ENCODE data around the gene RELN.

The RELN gene

GRCh38 chr7:103987451-103987850 lies 2.0 kb downstream of the RELN start:
- no peak overlapping the region for H3K4me2 ChIP-seq (ENCODE audit: low read length)
- no peaks in the 10 kb centered on the region for H3K9me2 ChIP-seq (ENCODE audit: low read depth, low read length)
- H3K36me3 ChIP-seq (ENCODE audit: insufficient read depth, low read length): no peaks in the 10 kb centered on the region
- no peaks in the 10 kb centered on the region for H3K9me3 ChIP-seq (ENCODE audit: low read length)
- H3K79me2 ChIP-seq (ENCODE audit: insufficient read depth, low read length): no peaks in the 10 kb centered on the region
- TF ChIP-seq EZH2 (IDR thresholded peaks at IDR 0.05; ENCODE audit: borderline replicate concordance, low read length): no peak
- no peak for TF ChIP-seq CTCF (IDR thresholded peaks at IDR 0.05; ENCODE audit: low read length)
- H3K4me1 ChIP-seq (ENCODE audit: insufficient read depth, low read length, severe bottlenecking): no peaks in the 10 kb centered on the region
- no peaks in the 10 kb centered on the region for H3F3A ChIP-seq (ENCODE audit: insufficient read depth, low read length)
- no peak overlapping the region for H3K27ac ChIP-seq (ENCODE audit: low read depth, low read length, poor library complexity, severe bottlenecking)
- no peaks in the 10 kb centered on the region for H4K20me1 ChIP-seq (ENCODE audit: insufficient read depth, low read length)
- no peak overlapping the region for H2AFZ ChIP-seq (ENCODE audit: low read length)
- no peaks in the 10 kb centered on the region for H3K27me3 ChIP-seq (ENCODE audit: insufficient read depth, low read length)
- no peak overlapping the region for H3K4me3 ChIP-seq (ENCODE audit: low read depth, low read length, poor library complexity, severe bottlenecking)
- H3K9ac ChIP-seq (ENCODE audit: low read length): no peak overlapping the region

- H3K4me3 ChIP-seq (ENCODE audit: low read depth, low read length, poor library complexity, severe bottlenecking): no peak overlapping the region
- no peak overlapping the region for H3K27ac ChIP-seq (ENCODE audit: low read depth, low read length, poor library complexity, severe bottlenecking)
- H3K79me2 ChIP-seq (ENCODE audit: insufficient read depth, low read length): no peaks in the 10 kb centered on the region
- H3K9ac ChIP-seq (ENCODE audit: low read length): no peak overlapping the region
- TF ChIP-seq CTCF (IDR thresholded peaks at IDR 0.05; ENCODE audit: low read length): no peak
- no peak for TF ChIP-seq EZH2 (IDR thresholded peaks at IDR 0.05; ENCODE audit: borderline replicate concordance, low read length)
- H3K36me3 ChIP-seq (ENCODE audit: insufficient read depth, low read length): no peaks in the 10 kb centered on the region
- no peaks in the 10 kb centered on the region for H3K4me1 ChIP-seq (ENCODE audit: insufficient read depth, low read length, severe bottlenecking)
- H3K4me2 ChIP-seq (ENCODE audit: low read length): no peak overlapping the region
- no peaks in the 10 kb centered on the region for H3F3A ChIP-seq (ENCODE audit: insufficient read depth, low read length)
- no peaks in the 10 kb centered on the region for H3K9me3 ChIP-seq (ENCODE audit: low read length)
- no peaks in the 10 kb centered on the region for H3K9me2 ChIP-seq (ENCODE audit: low read depth, low read length)
- H4K20me1 ChIP-seq (ENCODE audit: insufficient read depth, low read length): no peaks in the 10 kb centered on the region
- no peak overlapping the region for H2AFZ ChIP-seq (ENCODE audit: low read length)
- H3K27me3 ChIP-seq (ENCODE audit: insufficient read depth, low read length): no peaks in the 10 kb centered on the region
These were observed 3.8 kb downstream of the RELN start for GRCh38 chr7:103985565-103986126.

- H3K9me2 ChIP-seq (ENCODE audit: low read depth, low read length): no peaks in the 10 kb centered on the region
- H3K36me3 ChIP-seq (ENCODE audit: insufficient read depth, low read length): no peaks in the 10 kb centered on the region
- no peak for TF ChIP-seq EZH2 (IDR thresholded peaks at IDR 0.05; ENCODE audit: borderline replicate concordance, low read length)
- H3K27me3 ChIP-seq (ENCODE audit: insufficient read depth, low read length): no peaks in the 10 kb centered on the region
- H4K20me1 ChIP-seq (ENCODE audit: insufficient read depth, low read length): no peaks in the 10 kb centered on the region
- H3K27ac ChIP-seq (ENCODE audit: low read depth, low read length, poor library complexity, severe bottlenecking): no peak overlapping the region
- H3K4me1 ChIP-seq (ENCODE audit: insufficient read depth, low read length, severe bottlenecking): no peaks in the 10 kb centered on the region
- no peak overlapping the region for H3K9ac ChIP-seq (ENCODE audit: low read length)
- no peaks in the 10 kb centered on the region for H3K79me2 ChIP-seq (ENCODE audit: insufficient read depth, low read length)
- no peak overlapping the region for H3K4me3 ChIP-seq (ENCODE audit: low read depth, low read length, poor library complexity, severe bottlenecking)
- H3K4me2 ChIP-seq (ENCODE audit: low read length): no peak overlapping the region
- H3K9me3 ChIP-seq (ENCODE audit: low read length): no peaks in the 10 kb centered on the region
- no peaks in the 10 kb centered on the region for H3F3A ChIP-seq (ENCODE audit: insufficient read depth, low read length)
- no peak overlapping the region for H2AFZ ChIP-seq (ENCODE audit: low read length)
These were observed 5.4 kb downstream of the RELN start for GRCh38 chr7:103984050-103984449.

Data from OCI-LY1 (cell line).